Neural cell (in vitro differentiated cells): ENCODE results near the gene AKAP4. TPM values are rescaled to one million over a fixed set of nuclear protein-coding genes. Genes with fewer than 3 reads are reported as not detected.

Experiments used
- H2AFZ ChIP-seq: fragments of 200-600, 300-800 bp; sonication (generic), shearing (Covaris generic); 2 replicates; pipeline ENCODE4 v1.6.0; 2014; ENCODE audit warnings: low read depth, mild to moderate bottlenecking, antibody characterized with exemption, low read length, moderate library complexity
- H3F3A ChIP-seq: fragments of 200-600 bp; shearing (Covaris generic); 2 replicates; pipeline ENCODE4 v1.6.1; 2016; ENCODE audit warnings: mild to moderate bottlenecking, moderate library complexity, mixed read lengths, antibody characterized with exemption, low read length; ENCODE audit not compliant: insufficient read depth, poor library complexity, severe bottlenecking
- H3K27ac ChIP-seq: fragments of 200-600, 300-800 bp; sonication (generic), shearing (Covaris generic); 2 replicates; pipeline ENCODE4 v1.5.1; 2014; ENCODE audit warnings: mild to moderate bottlenecking, low read length, moderate library complexity
- H3K27me3 ChIP-seq: fragments of 300-800, 200-600 bp; sonication (generic), shearing (Covaris generic); 2 replicates; pipeline ENCODE4 v1.6.0; 2014; ENCODE audit warnings: mild to moderate bottlenecking, low read depth, low read length, moderate library complexity; ENCODE audit not compliant: insufficient read depth
- H3K36me3 ChIP-seq: fragments of 300-800, 200-600 bp; sonication (generic), shearing (Covaris generic); 2 replicates; pipeline ENCODE4 v1.5.1; 2014; ENCODE audit warnings: mild to moderate bottlenecking, antibody characterized with exemption, low read length, moderate library complexity; ENCODE audit not compliant: insufficient read depth
- H3K4me2 ChIP-seq: fragments of 300-800, 200-600 bp; sonication (generic), shearing (Covaris generic); 2 replicates; pipeline ENCODE4 v1.6.0; 2014; ENCODE audit warnings: mild to moderate bottlenecking, low read length
- H3K4me3 ChIP-seq: fragments of 300-800, 200-600 bp; sonication (generic), shearing (Covaris generic); 2 replicates; pipeline ENCODE4 v1.5.1; 2014; ENCODE audit warnings: mild to moderate bottlenecking, low read length, moderate library complexity
- H3K79me2 ChIP-seq: fragments of 200-600 bp; shearing (Covaris generic); replicated peaks from 2 replicates; pipeline ENCODE4 v1.6.0; 2014; ENCODE audit warnings: mild to moderate bottlenecking, low read length, moderate library complexity; ENCODE audit not compliant: insufficient read depth
- H3K9ac ChIP-seq: fragments of 300-800, 200-600 bp; sonication (generic), shearing (Covaris generic); 2 replicates; pipeline ENCODE4 v1.6.1; 2016; ENCODE audit warnings: mild to moderate bottlenecking, low read length, mixed read lengths
- H3K9me2 ChIP-seq: fragments of 200-600 bp; shearing (Covaris generic); 2 replicates; pipeline ENCODE4 v1.6.1; 2016; ENCODE audit warnings: mild to moderate bottlenecking, low read length, mixed read lengths; ENCODE audit not compliant: insufficient read depth
- H3K9me3 ChIP-seq: fragments of 200-600, 300-800 bp; sonication (generic), shearing (Covaris generic); 2 replicates; pipeline ENCODE4 v1.6.1; 2016; ENCODE audit warnings: mild to moderate bottlenecking, mixed run types, low read length, moderate library complexity, mixed read lengths
- H4K20me1 ChIP-seq: fragments of 200-600 bp; shearing (Covaris generic); 2 replicates; pipeline ENCODE4 v1.6.1; 2016; ENCODE audit warnings: mild to moderate bottlenecking, mixed run types; ENCODE audit not compliant: insufficient read depth
- EP300 ChIP-seq: fragments of 450-650 bp; conservative IDR thresholded peaks from 2 replicates; pipeline ENCODE4 v1.6.1; 2014; ENCODE audit warnings: antibody characterized with exemption, mild to moderate bottlenecking, moderate library complexity; ENCODE audit not compliant: poor library complexity, severe bottlenecking
- EZH2 ChIP-seq: fragments of 200-600, 300-800 bp; shearing (Covaris generic), sonication (generic); IDR thresholded peaks from 2 replicates; pipeline ENCODE4 v1.6.1; 2014; ENCODE audit warnings: antibody characterized with exemption, low read length, borderline replicate concordance, mild to moderate bottlenecking; ENCODE audit not compliant: insufficient read depth, poor library complexity, severe bottlenecking
- MXI1 ChIP-seq: fragments of 450-650 bp; conservative IDR thresholded peaks from 2 replicates; pipeline ENCODE4 v1.6.1; 2014; ENCODE audit warnings: antibody characterized with exemption, mild to moderate bottlenecking; ENCODE audit not compliant: poor library complexity, severe bottlenecking
- POLR2AphosphoS5 ChIP-seq: IDR thresholded peaks from 2 replicates; pipeline ENCODE4 v1.6.1; 2012
- RAD21 ChIP-seq: fragments of 450-650 bp; conservative IDR thresholded peaks from 2 replicates; pipeline ENCODE4 v1.6.1; 2014; ENCODE audit warnings: antibody characterized with exemption, mild to moderate bottlenecking, moderate library complexity
- SMC3 ChIP-seq: fragments of 450-650 bp; conservative IDR thresholded peaks from 2 replicates; pipeline ENCODE4 v1.6.1; 2014; ENCODE audit warnings: antibody characterized with exemption, mild to moderate bottlenecking, moderate library complexity; ENCODE audit not compliant: poor library complexity
- TAF1 ChIP-seq: IDR thresholded peaks from 2 replicates; pipeline ENCODE4 v1.6.1; 2012; ENCODE audit warnings: low read depth
- polyA plus RNA-seq: library from polyadenylated mRNA; depleted of rRNA; stranded (reverse); fragments of >200 nt; gene quantifications from 2 replicates; pipeline ENCODE4 v1.2.3, GENCODE V29; 2014
- TF ChIP-seq, protein P1 (sequence below): fragments of 450-650 bp; IDR thresholded peaks from 2 replicates; pipeline ENCODE4 v1.5.1; 2014; ENCODE audit warnings: antibody characterized with exemption, mild to moderate bottlenecking, moderate library complexity; ENCODE audit not compliant: poor library complexity, severe bottlenecking
- TF ChIP-seq, protein P2 (sequence below): IDR thresholded peaks from 2 replicates; pipeline ENCODE4 v1.6.1; 2012; ENCODE audit warnings: borderline replicate concordance

Gene AKAP4
- polyA plus RNA-seq, 1 donor from 2014 or later: not detected

DNA sequence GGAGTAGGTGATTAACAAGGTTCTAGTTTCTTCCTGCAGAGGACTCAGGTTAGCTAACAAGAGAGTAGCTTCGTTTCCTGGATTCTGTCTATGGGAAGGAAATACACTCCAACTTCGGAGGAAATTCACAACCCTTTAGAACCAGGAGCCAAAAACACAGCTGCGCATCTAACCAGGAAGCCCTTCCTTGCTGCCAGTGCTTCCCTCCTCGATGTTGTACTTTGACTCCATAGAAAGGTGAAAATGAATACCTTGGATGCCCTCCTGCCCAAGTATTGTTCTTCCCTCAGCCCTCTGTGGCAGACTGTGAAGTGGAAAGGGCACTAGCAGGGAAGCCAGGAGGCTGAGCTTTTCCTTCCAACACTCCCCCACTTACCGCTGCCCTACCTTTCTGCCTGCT, 35.1 kb downstream of the AKAP4 start:
- Histone ChIP-seq H3K4me3 (no peak overlapping the region), H3K9me3 (no peaks in the 10 kb centered on the region), H3K79me2 (no peaks in the 10 kb centered on the region), H3K36me3 (no peaks in the 10 kb centered on the region), H3K9ac (no peak overlapping the region), H2AFZ (no peak overlapping the region), H3K4me2 (no peak overlapping the region), H4K20me1 (no peaks in the 10 kb centered on the region), H3K27me3 (no peaks in the 10 kb centered on the region), H3K27ac (no peak overlapping the region), H3F3A (no peaks in the 10 kb centered on the region), H3K9me2 (no peaks in the 10 kb centered on the region)
- no peak for TF ChIP-seq RAD21

DNA sequence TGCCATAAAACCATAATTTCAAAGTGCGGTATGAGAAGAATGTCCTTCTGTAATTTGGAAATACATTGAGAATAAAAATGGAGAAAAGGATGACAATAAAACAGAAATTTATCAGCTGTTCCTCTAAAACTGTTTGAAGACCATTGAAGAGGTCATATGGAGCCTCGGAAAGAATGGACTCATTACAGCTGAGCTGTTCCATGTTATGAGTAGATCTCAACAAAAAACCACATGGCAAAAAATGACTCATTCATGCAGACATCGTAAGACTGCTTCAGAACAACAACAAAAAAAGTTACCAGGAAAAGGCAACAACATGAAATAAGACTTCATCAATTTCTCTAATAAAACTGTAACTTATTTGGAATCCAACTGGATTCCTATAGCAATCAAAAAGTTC, 39.7 kb downstream of the AKAP4 start:
- no peak overlapping the region for H3K4me2 ChIP-seq
- TF ChIP-seq, protein P1, sequence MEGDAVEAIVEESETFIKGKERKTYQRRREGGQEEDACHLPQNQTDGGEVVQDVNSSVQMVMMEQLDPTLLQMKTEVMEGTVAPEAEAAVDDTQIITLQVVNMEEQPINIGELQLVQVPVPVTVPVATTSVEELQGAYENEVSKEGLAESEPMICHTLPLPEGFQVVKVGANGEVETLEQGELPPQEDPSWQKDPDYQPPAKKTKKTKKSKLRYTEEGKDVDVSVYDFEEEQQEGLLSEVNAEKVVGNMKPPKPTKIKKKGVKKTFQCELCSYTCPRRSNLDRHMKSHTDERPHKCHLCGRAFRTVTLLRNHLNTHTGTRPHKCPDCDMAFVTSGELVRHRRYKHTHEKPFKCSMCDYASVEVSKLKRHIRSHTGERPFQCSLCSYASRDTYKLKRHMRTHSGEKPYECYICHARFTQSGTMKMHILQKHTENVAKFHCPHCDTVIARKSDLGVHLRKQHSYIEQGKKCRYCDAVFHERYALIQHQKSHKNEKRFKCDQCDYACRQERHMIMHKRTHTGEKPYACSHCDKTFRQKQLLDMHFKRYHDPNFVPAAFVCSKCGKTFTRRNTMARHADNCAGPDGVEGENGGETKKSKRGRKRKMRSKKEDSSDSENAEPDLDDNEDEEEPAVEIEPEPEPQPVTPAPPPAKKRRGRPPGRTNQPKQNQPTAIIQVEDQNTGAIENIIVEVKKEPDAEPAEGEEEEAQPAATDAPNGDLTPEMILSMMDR: no peak
- TF ChIP-seq POLR2AphosphoS5: no peak
- no peak for TF ChIP-seq MXI1
- no peak for TF ChIP-seq TAF1
- no peak for TF ChIP-seq SMC3
- no peak for TF ChIP-seq EZH2

GRCh38 chrX:50158593-50158992, 42.2 kb downstream of the AKAP4 start:
- no peak for TF ChIP-seq POLR2AphosphoS5
- no peak for TF ChIP-seq RAD21
- TF ChIP-seq MXI1: no peak
- TF ChIP-seq, protein P2, sequence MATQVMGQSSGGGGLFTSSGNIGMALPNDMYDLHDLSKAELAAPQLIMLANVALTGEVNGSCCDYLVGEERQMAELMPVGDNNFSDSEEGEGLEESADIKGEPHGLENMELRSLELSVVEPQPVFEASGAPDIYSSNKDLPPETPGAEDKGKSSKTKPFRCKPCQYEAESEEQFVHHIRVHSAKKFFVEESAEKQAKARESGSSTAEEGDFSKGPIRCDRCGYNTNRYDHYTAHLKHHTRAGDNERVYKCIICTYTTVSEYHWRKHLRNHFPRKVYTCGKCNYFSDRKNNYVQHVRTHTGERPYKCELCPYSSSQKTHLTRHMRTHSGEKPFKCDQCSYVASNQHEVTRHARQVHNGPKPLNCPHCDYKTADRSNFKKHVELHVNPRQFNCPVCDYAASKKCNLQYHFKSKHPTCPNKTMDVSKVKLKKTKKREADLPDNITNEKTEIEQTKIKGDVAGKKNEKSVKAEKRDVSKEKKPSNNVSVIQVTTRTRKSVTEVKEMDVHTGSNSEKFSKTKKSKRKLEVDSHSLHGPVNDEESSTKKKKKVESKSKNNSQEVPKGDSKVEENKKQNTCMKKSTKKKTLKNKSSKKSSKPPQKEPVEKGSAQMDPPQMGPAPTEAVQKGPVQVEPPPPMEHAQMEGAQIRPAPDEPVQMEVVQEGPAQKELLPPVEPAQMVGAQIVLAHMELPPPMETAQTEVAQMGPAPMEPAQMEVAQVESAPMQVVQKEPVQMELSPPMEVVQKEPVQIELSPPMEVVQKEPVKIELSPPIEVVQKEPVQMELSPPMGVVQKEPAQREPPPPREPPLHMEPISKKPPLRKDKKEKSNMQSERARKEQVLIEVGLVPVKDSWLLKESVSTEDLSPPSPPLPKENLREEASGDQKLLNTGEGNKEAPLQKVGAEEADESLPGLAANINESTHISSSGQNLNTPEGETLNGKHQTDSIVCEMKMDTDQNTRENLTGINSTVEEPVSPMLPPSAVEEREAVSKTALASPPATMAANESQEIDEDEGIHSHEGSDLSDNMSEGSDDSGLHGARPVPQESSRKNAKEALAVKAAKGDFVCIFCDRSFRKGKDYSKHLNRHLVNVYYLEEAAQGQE: no peak
- no peak for TF ChIP-seq SMC3
- TF ChIP-seq EP300: no peak
- TF ChIP-seq, protein P1: no peak
- TF ChIP-seq EZH2: no peak
- no peak overlapping the region for H3K9ac ChIP-seq
- H3K27me3 ChIP-seq: no peaks in the 10 kb centered on the region
- no peaks in the 10 kb centered on the region for H3K36me3 ChIP-seq
- H3K27ac ChIP-seq: no peak overlapping the region
- H3K9me2 ChIP-seq: no peaks in the 10 kb centered on the region
- H3K4me3 ChIP-seq: no peak overlapping the region
- H3K79me2 ChIP-seq: no peaks in the 10 kb centered on the region
- no peak overlapping the region for H2AFZ ChIP-seq
- no peaks in the 10 kb centered on the region for H3K9me3 ChIP-seq
- no peak overlapping the region for H3K4me2 ChIP-seq
- no peaks in the 10 kb centered on the region for H3F3A ChIP-seq
- H4K20me1 ChIP-seq: no peaks in the 10 kb centered on the region

More for the DNA sequence above, 39.7 kb downstream of the AKAP4 start:
- H3K9ac ChIP-seq: no peak overlapping the region
- no peak overlapping the region for H3K4me3 ChIP-seq
- no peaks in the 10 kb centered on the region for H3K9me3 ChIP-seq
- no peaks in the 10 kb centered on the region for H3K79me2 ChIP-seq
- H4K20me1 ChIP-seq: no peaks in the 10 kb centered on the region
- no peaks in the 10 kb centered on the region for H3F3A ChIP-seq
- no peaks in the 10 kb centered on the region for H3K9me2 ChIP-seq
- H3K27ac ChIP-seq: no peak overlapping the region
- H3K36me3 ChIP-seq: no peaks in the 10 kb centered on the region
- H2AFZ ChIP-seq: no peak overlapping the region
- no peaks in the 10 kb centered on the region for H3K27me3 ChIP-seq
